Stimulated activated naive CD8-positive, alpha-beta T cell treated with anti-CD3 and anti-CD28 coated beads, Interleukin-15, Interleukin-2, amounts not matched to agents 100 ng/mL and 50 ng/mL, for 24 hours (primary cell): ENCODE data around the gene IVNS1ABP.
"Not testable (repeated sequence)": the region's sequence is repeated elsewhere in the genome, so short reads cannot be mapped to it uniquely, and the experiment has no call there.

Experiments
- H3K27ac Mint-ChIP-seq: one replicate; pipeline ENCODE4 v1.8.0; 2021; ENCODE audit warnings: mild to moderate bottlenecking, mixed read lengths
- H3K27me3 Mint-ChIP-seq: one replicate; pipeline ENCODE4 v1.8.0; 2021; ENCODE audit warnings: mixed read lengths
- H3K36me3 Mint-ChIP-seq: one replicate; pipeline ENCODE4 v1.8.0; 2021; ENCODE audit warnings: low read depth, mixed read lengths
- H3K4me1 Mint-ChIP-seq: one replicate; pipeline ENCODE4 v1.8.0; 2021; ENCODE audit warnings: low read depth, mixed read lengths
- H3K4me3 Mint-ChIP-seq: one replicate; pipeline ENCODE4 v1.8.0; 2021; ENCODE audit warnings: mild to moderate bottlenecking, mixed read lengths
- H3K9me3 Mint-ChIP-seq: one replicate; pipeline ENCODE4 v1.8.0; 2021; ENCODE audit warnings: mixed read lengths

IVNS1ABP gene

DNA sequence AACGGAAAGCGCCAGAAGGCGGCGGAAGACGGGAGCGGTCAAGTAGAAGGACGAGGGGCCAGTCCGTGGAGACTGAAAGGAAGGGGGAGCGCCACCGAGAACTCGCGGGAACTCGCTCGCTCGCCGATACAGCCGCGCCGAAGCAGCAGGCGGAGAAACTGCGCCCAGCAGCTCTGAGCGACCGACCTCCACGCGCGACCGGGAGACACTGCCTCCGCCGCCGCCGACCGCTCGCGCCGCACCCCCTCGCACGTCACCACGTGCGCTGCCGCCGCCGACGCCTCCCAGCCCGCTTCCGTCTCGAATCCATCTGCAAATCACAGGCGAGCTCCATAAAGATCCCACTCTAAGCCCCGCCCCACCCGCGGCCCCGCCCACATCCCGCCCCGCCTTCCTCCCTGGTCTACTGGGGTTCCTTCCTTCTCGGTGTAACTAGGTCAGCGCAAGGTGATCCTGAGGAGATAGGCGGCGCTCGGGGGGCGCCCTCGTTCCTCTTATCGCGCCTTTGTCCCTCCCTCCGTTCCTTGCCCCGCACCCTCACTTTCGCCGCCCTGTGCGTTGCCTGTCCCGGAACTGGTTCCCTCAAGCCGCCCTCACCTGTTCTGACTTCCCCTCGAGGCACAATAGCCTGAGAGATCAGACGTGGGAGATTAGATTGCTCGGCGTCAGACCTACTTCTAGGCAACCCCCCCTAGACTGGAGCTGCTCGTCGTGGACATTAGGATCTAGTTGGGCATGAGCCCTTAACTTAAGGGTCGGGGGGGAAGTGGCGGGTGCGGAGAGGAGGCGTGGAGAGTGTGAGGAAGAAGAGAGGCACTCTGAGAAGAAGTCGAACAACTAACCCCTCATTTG, at the start of gene IVNS1ABP:
TSS of gene IVNS1ABP (minus strand) at position 210 of the 852 bp plus-strand sequence. CDS start 7,750 bp downstream, outside the sequence.
- H3K4me1 Mint-ChIP-seq, result peaks cover 57% of the 10 kb centered on the region
- peaks cover 40% of the 10 kb centered on the region for H3K36me3 Mint-ChIP-seq
- H3K4me3 Mint-ChIP-seq, result peak within 1 kb of the TSS; percentile 94
- peak within 1 kb of the TSS; percentile 99 for H3K27ac Mint-ChIP-seq
- H3K9me3 Mint-ChIP-seq, result peaks cover 4% of the 10 kb centered on the region
- H3K27me3 Mint-ChIP-seq, result no peaks in the 10 kb centered on the region

DNA sequence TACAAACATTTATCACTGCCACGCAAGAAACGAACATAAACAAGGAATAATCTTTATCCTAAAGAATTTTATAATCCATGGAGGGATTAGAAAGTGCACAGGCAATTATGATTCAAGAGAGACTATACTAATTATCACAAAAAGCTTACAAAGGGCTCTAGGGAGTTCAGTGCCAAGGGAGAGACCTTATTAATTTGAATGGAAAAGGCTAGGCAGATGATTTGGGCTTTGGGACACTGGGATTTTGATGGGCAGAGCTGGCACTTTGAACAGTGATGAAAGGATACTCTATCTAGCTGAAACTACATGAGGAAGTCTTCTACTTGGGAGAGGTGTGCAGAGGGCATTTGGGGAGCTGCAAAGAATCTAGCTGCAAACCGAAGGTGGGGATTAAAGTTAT, 48.9 kb upstream of the IVNS1ABP start:
- Mint-ChIP-seq H3K4me1 (no peaks in the 10 kb centered on the region), H3K27ac (no peak overlapping the region), H3K27me3 (no peaks in the 10 kb centered on the region), H3K36me3 (peaks cover 12% of the 10 kb centered on the region), H3K9me3 (peaks cover 17% of the 10 kb centered on the region), H3K4me3 (no peak overlapping the region)

DNA sequence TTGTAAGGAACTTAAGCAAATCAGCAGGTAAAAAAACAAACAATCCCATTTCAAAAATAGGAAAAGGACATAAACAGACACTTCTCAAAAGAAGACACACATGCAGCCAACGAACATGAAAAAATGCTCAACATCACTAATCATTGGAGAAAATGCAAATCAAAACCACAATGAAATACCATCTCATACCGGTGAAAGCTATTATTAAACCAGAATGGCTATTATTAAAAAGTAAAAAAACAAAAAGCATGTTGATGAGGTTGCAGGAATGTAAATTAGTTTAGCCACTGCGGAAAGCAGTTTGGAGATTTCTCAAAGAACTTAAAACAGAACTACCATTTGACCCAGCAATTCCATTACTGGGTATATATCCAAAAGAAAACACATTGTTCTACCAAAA, 47.5 kb upstream of the IVNS1ABP start:
- Mint-ChIP-seq H3K36me3 (peaks cover 12% of the 10 kb centered on the region), H3K9me3 (peaks cover 23% of the 10 kb centered on the region)
- not testable (repeated sequence) for H3K4me3 Mint-ChIP-seq, H3K27me3 Mint-ChIP-seq, H3K27ac Mint-ChIP-seq, H3K4me1 Mint-ChIP-seq

DNA sequence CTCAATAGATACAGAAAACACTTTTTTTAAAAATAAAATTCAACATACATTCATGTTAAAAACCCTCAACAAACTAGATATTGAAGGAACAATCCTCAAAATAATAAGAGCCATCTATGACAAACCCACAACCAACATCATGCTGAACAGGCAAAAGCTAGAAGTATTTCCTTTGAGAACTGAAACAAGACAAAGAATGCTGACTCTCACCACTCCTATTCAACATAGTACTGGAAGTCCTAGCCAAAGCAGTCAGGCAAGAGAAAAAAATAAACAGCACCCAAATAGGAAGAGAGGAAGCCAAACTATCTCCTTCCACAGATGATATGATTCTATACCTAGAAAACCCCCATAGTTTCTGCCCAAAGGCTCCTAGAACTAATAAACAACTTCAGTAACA, 46.2 kb upstream of the IVNS1ABP start:
- Mint-ChIP-seq H3K27ac (no peak overlapping the region), H3K9me3 (peaks cover 23% of the 10 kb centered on the region), H3K27me3 (no peaks in the 10 kb centered on the region), H3K4me1 (peaks cover 3% of the 10 kb centered on the region), H3K4me3 (no peak overlapping the region), H3K36me3 (peaks cover 12% of the 10 kb centered on the region)

DNA sequence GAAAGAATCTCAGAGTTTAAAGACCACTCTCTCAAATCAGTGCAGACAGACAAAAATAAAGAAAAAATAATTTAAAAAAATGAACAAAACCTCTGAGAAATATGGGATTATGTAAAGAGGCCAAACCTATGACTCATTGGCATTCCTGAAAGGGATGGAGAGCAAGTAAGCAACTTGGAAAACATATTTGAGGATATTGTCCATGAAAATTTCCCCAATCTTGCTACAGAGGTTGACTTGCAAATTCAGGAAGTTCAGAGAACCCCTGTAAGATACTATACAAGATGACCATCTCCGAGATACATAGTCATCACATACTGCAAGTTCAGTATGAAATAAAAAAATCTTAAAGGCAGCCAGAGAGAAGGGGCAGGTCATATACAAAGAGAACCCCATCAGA, 43.7 kb upstream of the IVNS1ABP start:
- peaks cover 12% of the 10 kb centered on the region for H3K36me3 Mint-ChIP-seq
- H3K27me3 Mint-ChIP-seq, result no peaks in the 10 kb centered on the region
- no peak overlapping the region for H3K4me3 Mint-ChIP-seq
- H3K9me3 Mint-ChIP-seq, result peaks cover 23% of the 10 kb centered on the region
- H3K4me1 Mint-ChIP-seq, result peaks cover 3% of the 10 kb centered on the region
- no peak overlapping the region for H3K27ac Mint-ChIP-seq

DNA sequence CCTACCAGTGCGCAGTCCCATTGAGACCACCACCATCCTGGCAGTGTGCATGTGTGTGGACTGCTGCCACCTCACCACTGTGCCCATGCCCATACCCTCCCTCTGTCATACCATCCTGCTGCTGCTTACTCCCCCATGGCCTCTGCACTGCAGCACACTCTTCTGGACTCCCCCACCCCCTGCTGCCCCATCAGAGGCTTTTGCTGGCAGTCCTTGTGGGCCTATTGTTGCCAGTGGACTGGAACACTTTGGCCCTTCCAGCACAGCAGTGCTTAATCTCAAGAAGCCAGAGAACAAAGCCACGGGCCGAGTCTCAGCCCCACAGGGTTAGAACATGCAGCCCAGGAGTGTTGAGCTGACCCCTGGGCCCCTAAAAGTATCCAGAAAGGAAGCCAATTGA, 41.9 kb upstream of the IVNS1ABP start:
- peaks cover 3% of the 10 kb centered on the region for H3K4me1 Mint-ChIP-seq
- H3K9me3 Mint-ChIP-seq, result peaks cover 23% of the 10 kb centered on the region
- H3K36me3 Mint-ChIP-seq, result peaks cover 12% of the 10 kb centered on the region
- H3K27me3 Mint-ChIP-seq, result no peaks in the 10 kb centered on the region
- H3K4me3 Mint-ChIP-seq, result no peak overlapping the region
- H3K27ac Mint-ChIP-seq, result no peak overlapping the region

DNA sequence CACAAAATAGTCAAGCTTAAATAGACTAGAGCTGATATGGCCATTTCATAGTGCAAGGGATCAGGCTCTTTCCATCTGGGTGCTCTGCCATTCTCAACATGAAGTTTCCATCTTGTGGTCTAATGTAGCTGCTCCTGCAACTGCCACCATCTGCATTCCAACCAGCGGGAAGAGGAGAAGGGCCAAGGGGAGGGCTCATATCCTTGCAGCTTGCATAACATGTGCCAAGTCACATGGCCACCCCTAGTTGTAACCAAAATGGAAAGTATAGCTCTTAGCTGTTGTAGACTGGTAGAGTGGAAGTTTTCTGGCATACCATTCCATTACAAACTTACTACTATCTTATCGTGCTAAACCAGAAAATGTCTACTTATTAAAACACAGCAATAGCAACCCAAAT, 38.9 kb upstream of the IVNS1ABP start:
- H3K27ac Mint-ChIP-seq, result no peak overlapping the region
- H3K9me3 Mint-ChIP-seq, result peaks cover 6% of the 10 kb centered on the region
- H3K4me1 Mint-ChIP-seq, result peaks cover 7% of the 10 kb centered on the region
- no peaks in the 10 kb centered on the region for H3K27me3 Mint-ChIP-seq
- no peaks in the 10 kb centered on the region for H3K36me3 Mint-ChIP-seq
- no peak overlapping the region for H3K4me3 Mint-ChIP-seq

DNA sequence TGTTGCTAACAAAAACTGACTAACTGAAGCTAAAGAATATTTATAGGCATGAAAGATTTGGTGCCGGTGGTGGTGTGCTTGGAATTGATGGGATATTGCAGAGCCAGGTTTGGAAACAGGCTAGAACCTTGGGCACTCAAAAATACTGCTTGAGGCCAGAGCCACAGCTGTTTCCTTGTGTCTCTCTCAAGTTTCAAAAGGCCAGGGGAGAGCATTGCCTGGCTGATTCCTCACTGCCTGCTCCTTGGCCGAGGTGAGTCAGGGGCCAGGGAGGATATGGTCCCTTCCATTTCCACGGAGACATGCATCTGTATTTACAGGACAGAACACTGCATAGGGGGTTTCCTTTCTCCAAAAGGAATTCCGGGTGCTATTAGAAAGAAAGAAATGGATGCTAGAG, 36.1 kb upstream of the IVNS1ABP start:
- H3K9me3 Mint-ChIP-seq, result no peaks in the 10 kb centered on the region
- no peaks in the 10 kb centered on the region for H3K36me3 Mint-ChIP-seq
- H3K4me3 Mint-ChIP-seq, result no peak overlapping the region
- peaks cover 5% of the 10 kb centered on the region for H3K4me1 Mint-ChIP-seq
- no peaks in the 10 kb centered on the region for H3K27me3 Mint-ChIP-seq
- H3K27ac Mint-ChIP-seq, result no peak overlapping the region

DNA sequence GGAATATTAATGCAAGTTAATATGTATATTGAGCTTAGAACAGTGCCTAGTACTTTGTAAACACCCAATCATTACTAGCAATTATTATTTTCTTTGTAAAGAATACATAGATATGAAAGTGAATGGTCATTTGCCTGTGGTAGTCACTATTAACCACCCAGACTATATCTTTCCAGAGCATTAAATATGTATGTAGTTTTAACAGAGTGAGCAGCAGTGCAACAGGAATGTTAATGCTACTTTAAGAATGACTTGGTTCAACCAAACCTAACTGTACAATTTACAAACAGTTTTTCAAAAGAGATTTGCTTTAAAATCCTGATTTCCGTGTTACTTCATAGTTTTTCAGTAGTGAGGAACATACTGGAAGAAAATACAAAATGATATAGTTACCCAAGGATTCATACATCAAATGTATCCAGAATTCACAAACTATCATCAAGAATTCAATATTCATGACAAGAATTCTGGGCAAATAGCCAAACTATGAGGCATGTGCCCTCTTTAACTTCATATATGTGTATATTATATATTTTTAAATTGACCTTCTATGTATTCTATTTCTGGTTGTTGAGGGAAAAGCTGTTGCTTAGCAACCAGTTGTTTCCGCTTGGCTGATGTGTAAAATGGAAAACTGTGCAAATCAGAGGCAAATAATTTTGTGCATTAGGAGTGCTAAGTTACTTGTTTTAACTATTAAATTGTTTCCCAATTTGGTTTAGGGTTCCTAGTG, 34.9 kb upstream of the IVNS1ABP start:
- Mint-ChIP-seq H3K27ac (no peak overlapping the region), H3K9me3 (no peaks in the 10 kb centered on the region)

DNA sequence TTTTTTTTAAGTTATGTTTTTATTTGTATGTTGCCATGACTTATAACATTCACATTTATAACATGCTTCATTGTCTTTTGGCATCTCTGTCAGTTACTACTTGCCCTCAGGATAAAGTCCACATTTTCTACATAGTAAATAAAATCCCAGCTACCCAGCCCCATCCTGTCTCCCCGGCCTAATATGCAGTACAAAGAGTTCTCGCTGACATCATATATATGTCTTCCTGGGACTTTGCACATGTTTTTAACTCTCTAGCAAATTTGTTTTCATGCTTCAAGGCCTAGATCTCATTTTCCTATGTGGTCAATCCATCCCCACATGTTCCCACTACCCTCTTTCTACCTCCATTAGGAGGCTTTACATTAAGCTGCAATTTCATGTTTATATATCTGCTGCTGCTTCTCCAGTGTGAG, 33.0 kb upstream of the IVNS1ABP start:
- Mint-ChIP-seq H3K9me3 (no peaks in the 10 kb centered on the region), H3K36me3 (no peaks in the 10 kb centered on the region)

More for the DNA sequence above, 34.9 kb upstream of the IVNS1ABP start:
- H3K4me1 Mint-ChIP-seq, result peaks cover 6% of the 10 kb centered on the region
- no peak overlapping the region for H3K4me3 Mint-ChIP-seq
- H3K27me3 Mint-ChIP-seq, result no peaks in the 10 kb centered on the region
- H3K36me3 Mint-ChIP-seq, result no peaks in the 10 kb centered on the region

DNA sequence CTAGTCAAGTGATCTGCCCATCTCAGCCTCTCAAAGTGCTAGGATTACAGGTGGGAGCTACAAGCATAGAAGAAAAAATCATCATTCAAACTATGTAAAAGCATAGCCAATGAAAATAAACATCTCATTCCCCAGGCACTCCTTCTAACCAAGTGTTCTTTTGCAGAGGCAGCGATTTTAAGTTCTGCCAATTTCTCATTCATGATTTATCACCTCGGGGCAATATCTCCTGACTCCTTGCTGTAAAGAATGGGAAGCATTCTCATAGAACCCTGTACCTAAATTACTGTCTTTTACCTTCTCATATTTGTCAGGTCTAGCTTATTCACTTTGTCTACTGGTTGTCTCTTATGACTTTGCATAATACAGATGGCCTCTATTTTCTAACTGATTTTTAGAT, 32.5 kb upstream of the IVNS1ABP start:
- H3K4me1 Mint-ChIP-seq, result peaks cover 21% of the 10 kb centered on the region
- no peak overlapping the region for H3K4me3 Mint-ChIP-seq
- H3K27ac Mint-ChIP-seq, result no peak overlapping the region
- H3K36me3 Mint-ChIP-seq, result no peaks in the 10 kb centered on the region
- H3K9me3 Mint-ChIP-seq, result no peaks in the 10 kb centered on the region
- no peaks in the 10 kb centered on the region for H3K27me3 Mint-ChIP-seq

More for the DNA sequence above, 33.0 kb upstream of the IVNS1ABP start:
- H3K4me3 Mint-ChIP-seq, result no peak overlapping the region
- no peaks in the 10 kb centered on the region for H3K27me3 Mint-ChIP-seq
- no peak overlapping the region for H3K27ac Mint-ChIP-seq
- H3K4me1 Mint-ChIP-seq, result peaks cover 21% of the 10 kb centered on the region

DNA sequence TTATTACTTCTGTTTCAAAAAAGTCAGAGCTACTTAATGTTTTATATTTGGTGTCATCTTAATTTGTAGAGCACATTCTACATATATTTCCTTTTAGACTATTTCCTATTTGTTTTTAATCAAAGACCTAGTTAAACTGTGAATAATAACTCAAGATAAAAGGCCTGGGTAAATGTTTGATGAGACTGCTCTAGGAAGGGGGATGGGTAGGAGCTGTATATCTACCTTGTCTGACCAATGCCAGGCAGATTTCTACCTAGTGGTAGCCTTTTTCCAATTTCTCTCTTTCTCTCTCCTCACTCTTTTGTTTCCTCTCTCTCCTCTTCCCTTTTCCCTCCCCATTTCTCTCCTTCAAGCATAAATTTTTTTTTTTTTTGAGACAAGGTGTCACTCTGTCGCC, 31.9 kb upstream of the IVNS1ABP start:
- no peak overlapping the region for H3K27ac Mint-ChIP-seq

DNA sequence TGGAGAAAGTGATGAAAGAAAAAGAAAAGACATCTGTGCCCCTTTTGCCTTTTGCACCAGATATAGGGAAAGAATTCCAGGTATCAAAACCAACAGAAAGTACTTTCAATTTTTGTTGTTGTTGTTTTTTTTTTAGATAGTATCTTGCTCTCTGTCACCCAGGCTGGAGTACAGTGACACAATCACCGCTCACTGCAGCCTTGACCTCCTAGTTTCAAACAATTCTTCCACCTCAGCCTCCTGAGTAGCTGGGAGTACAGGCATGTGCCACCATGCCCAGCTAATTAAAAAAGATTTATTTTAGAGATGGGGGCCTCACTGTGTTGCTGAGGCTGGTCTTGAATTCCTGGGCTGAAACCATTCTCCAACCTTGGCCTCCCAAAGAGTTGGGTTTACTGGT, 31.3 kb upstream of the IVNS1ABP start:
- H3K27ac Mint-ChIP-seq, result no peak overlapping the region
- H3K27me3 Mint-ChIP-seq, result no peaks in the 10 kb centered on the region
- peaks cover 21% of the 10 kb centered on the region for H3K4me1 Mint-ChIP-seq
- no peaks in the 10 kb centered on the region for H3K36me3 Mint-ChIP-seq
- H3K9me3 Mint-ChIP-seq, result no peaks in the 10 kb centered on the region
- H3K4me3 Mint-ChIP-seq, result no peak overlapping the region

More for the DNA sequence above, 31.9 kb upstream of the IVNS1ABP start:
- H3K9me3 Mint-ChIP-seq, result no peaks in the 10 kb centered on the region
- no peak overlapping the region for H3K4me3 Mint-ChIP-seq
- peaks cover 21% of the 10 kb centered on the region for H3K4me1 Mint-ChIP-seq
- no peaks in the 10 kb centered on the region for H3K27me3 Mint-ChIP-seq
- H3K36me3 Mint-ChIP-seq, result no peaks in the 10 kb centered on the region

DNA sequence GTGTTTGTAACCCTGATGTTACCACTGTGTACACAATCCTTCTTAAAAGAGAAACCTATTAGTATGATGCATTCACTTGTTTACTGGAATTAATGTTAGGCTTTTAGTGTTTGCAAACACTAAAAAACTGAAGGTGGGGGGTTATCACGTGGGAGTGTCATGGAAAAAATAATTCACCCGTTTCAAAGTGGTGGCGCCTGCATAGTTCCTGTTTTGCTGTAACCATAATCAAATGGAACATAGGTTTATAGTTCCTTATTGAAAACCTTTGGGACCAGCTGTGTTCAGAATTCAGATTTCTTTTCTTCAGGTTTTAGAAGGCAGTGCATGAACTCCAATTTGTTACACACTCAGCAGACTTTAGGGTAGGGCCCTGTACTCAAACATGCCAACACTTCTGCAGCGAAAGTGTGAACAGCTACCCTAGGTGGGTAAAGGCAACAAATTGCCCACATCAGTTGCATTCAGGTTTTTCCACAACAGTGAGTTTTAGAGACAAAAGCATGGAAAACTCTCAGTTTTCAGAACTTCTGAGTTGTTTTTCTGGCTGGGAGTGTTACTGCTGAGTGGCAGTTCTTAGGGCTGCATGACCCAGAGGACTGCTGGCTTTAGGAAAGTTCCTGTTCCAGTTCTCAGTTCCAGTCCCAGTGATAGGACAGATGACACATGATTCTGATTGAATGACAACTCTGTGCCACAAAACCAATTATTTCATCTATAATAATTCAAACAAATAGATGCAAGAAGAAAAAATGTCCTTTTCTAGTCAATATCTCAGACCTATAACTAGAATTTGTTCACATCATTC, 29.1 kb upstream of the IVNS1ABP start:
- H3K4me1 Mint-ChIP-seq, result peaks cover 16% of the 10 kb centered on the region
- H3K27ac Mint-ChIP-seq, result no peak overlapping the region
- H3K4me3 Mint-ChIP-seq, result no peak overlapping the region
- H3K9me3 Mint-ChIP-seq, result no peaks in the 10 kb centered on the region
- H3K27me3 Mint-ChIP-seq, result no peaks in the 10 kb centered on the region
- H3K36me3 Mint-ChIP-seq, result no peaks in the 10 kb centered on the region

DNA sequence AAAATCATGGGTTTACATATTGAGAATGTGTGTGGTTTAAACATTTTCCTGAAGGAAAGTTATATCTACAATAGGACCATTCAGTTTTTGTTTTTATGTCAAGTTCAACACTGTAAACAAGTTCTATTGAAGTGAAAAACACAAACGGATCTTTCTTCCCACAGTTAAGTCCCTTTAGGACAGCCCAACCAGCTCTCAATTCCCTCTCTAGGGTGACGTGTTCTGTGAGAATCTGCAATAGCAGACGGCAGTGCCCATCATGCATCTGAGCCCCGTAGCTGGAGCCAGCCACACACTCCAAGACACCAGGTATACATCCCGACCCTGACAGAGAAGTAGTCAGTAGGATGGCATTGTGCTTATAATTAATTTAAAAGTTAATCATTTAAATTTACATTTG, 26.3 kb upstream of the IVNS1ABP start:
- Mint-ChIP-seq H3K4me1 (peaks cover 35% of the 10 kb centered on the region), H3K27me3 (no peaks in the 10 kb centered on the region), H3K27ac (no peak overlapping the region)

More for the DNA sequence above, 26.3 kb upstream of the IVNS1ABP start:
- no peaks in the 10 kb centered on the region for H3K36me3 Mint-ChIP-seq
- peaks cover 7% of the 10 kb centered on the region for H3K9me3 Mint-ChIP-seq
- no peak overlapping the region for H3K4me3 Mint-ChIP-seq
